KMS-11 (cell line): ENCODE results near the gene SPRY1.

Experiments
- H2AFZ ChIP-seq: fragments of 200-600 bp; sonication (generic); 2 replicates; pipeline ENCODE4 v1.6.1; 2016; ENCODE audit warnings: antibody characterized with exemption, mixed run types, low read depth
- H3K27ac ChIP-seq: fragments of 200-600 bp; sonication (generic); 2 replicates; pipeline ENCODE4 v1.6.1; 2016; ENCODE audit warnings: mild to moderate bottlenecking, mixed run types
- H3K27me3 ChIP-seq: fragments of 200-600 bp; sonication (generic); 2 replicates; pipeline ENCODE4 v1.6.1; 2017; ENCODE audit warnings: mild to moderate bottlenecking, low read depth, mixed run types, moderate library complexity; ENCODE audit not compliant: insufficient read depth
- H3K36me3 ChIP-seq: fragments of 200-600 bp; sonication (generic); 2 replicates; pipeline ENCODE4 v1.6.1; 2017; ENCODE audit warnings: mild to moderate bottlenecking, mixed run types; ENCODE audit not compliant: insufficient read depth
- H3K4me1 ChIP-seq: fragments of 200-600 bp; sonication (generic); 2 replicates; pipeline ENCODE4 v1.6.1; 2016; ENCODE audit warnings: mild to moderate bottlenecking, low read depth, mixed run types; ENCODE audit not compliant: poor library complexity, severe bottlenecking
- H3K4me2 ChIP-seq: fragments of 200-600 bp; sonication (generic); 2 replicates; pipeline ENCODE4 v1.7.0; 2016; ENCODE audit warnings: mild to moderate bottlenecking, mixed run types
- H3K4me3 ChIP-seq: fragments of 200-600 bp; sonication (generic); IDR thresholded peaks from 2 replicates; pipeline ENCODE4 v1.6.1; 2017; ENCODE audit warnings: low read depth, low read length, mixed read lengths; ENCODE audit not compliant: insufficient read depth
- H3K79me2 ChIP-seq: fragments of 200-600 bp; sonication (generic); 2 replicates; pipeline ENCODE4 v1.6.1; 2016; ENCODE audit warnings: low read depth, mixed run types; ENCODE audit not compliant: insufficient read depth
- H3K9ac ChIP-seq: fragments of 200-600 bp; sonication (generic); 2 replicates; pipeline ENCODE4 v1.6.1; 2016; ENCODE audit warnings: mild to moderate bottlenecking, mixed run types
- H4K20me1 ChIP-seq: fragments of 200-600 bp; sonication (generic); 2 replicates; pipeline ENCODE4 v1.6.1; 2016; ENCODE audit warnings: mild to moderate bottlenecking, mixed run types; ENCODE audit not compliant: insufficient read depth
- CTCF ChIP-seq: fragments of 200-600 bp; sonication (generic); conservative IDR thresholded peaks from 2 replicates; pipeline ENCODE4 v1.6.1; 2017; ENCODE audit warnings: low read depth, mild to moderate bottlenecking, antibody characterized with exemption, low read length, moderate library complexity, mixed read lengths

Gene SPRY1

GRCh38 chr4:123405267-123405865 lies 8.8 kb downstream of the SPRY1 start:
- H3K27me3 ChIP-seq: no peaks in the 10 kb centered on the region
- H2AFZ ChIP-seq: no peak overlapping the region
- H3K36me3 ChIP-seq: peaks cover 9% of the 10 kb centered on the region; the same call in 1 of the 2 replicates
- H4K20me1 ChIP-seq: no peaks in the 10 kb centered on the region
- H3K4me3 ChIP-seq: no peak overlapping the region
- H3K9ac ChIP-seq: no peak overlapping the region
- H3K27ac ChIP-seq: no peak overlapping the region
- no peak for TF ChIP-seq CTCF
- H3K79me2 ChIP-seq: peaks cover 44% of the 10 kb centered on the region
- H3K4me2 ChIP-seq: no peak overlapping the region
- peaks cover 57% of the 10 kb centered on the region for H3K4me1 ChIP-seq

DNA sequence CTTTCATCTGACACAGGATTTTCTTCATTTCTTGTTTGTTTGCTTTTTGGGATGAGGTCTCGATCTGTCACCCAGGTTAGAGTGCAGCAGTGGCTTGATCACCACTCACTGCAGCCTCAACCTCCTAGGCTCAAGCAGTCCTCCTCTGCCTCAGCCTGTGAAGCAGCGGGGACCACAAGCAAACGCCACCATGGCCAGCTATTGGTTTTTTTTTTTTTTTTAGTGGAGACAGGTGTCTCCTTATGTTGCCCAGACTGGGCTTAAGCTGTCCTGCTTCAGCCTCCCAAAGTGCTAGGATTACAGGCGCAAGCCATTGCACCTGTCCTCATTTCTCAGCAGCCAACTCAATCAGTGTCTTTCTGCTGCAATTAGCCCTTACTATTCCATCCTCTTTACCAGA lies 10.3 kb downstream of the SPRY1 start:
- H3K4me3 ChIP-seq: no peak overlapping the region
- H3K4me2 ChIP-seq: no peak overlapping the region
- TF ChIP-seq CTCF: no peak
- no peaks in the 10 kb centered on the region for H4K20me1 ChIP-seq
- peaks cover 58% of the 10 kb centered on the region for H3K4me1 ChIP-seq
- H3K36me3 ChIP-seq: peaks cover 5% of the 10 kb centered on the region; the same call in 1 of the 2 replicates
- no peaks in the 10 kb centered on the region for H3K27me3 ChIP-seq
- H2AFZ ChIP-seq: no peak overlapping the region
- peaks cover 29% of the 10 kb centered on the region; the same call in 1 of the 2 replicates for H3K79me2 ChIP-seq
- no peak overlapping the region for H3K9ac ChIP-seq
- no peak overlapping the region for H3K27ac ChIP-seq

DNA sequence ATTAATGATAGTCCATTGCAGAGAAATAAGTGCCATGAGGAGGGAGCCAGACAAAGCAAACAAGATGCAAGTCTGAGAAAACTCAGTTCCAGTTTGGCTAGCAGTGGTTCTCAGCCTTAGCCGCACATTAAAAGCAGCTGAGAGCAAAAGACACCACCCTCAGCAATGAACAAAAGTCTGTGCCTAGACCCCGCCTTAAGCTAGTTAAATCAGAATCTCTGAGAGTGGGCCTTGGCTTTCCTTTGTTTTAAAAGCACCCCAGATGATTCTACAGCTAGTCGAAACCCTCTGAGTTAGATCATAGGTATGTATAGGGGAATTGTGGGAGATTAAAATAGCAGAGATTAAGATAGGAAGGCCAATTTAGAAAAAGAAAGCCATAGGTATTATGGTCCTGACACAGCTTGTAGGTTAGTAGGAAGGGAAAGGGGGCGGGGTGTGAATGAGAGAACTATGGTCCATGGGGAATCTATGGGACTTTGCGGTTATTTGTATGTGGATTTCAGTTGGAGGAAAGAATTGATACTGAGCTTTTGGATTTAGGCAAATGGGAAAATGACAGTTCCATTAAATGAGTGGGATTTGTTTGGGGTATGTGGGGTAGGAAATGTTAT lies 12.0 kb downstream of the SPRY1 start:
- Histone ChIP-seq H3K27me3 (no peaks in the 10 kb centered on the region), H3K4me2 (peak overlapping the region; percentile 54; the same call in 1 of the 2 replicates), H3K4me1 (peaks cover 71% of the 10 kb centered on the region), H4K20me1 (no peaks in the 10 kb centered on the region), H3K9ac (no peak overlapping the region), H3K27ac (no peak overlapping the region), H3K36me3 (0 out of 2 replicates have a peak, but pooled peaks cover 5% of the 10 kb centered on the region), H2AFZ (no peak overlapping the region), H3K4me3 (no peak overlapping the region), H3K79me2 (peaks cover 14% of the 10 kb centered on the region; the same call in 1 of the 2 replicates)
- TF ChIP-seq CTCF: no peak

GRCh38 chr4:123409334-123409733 lies 12.7 kb downstream of the SPRY1 start:
- Histone ChIP-seq H3K27me3 (no peaks in the 10 kb centered on the region), H3K4me2 (peak overlapping the region; percentile 54), H3K36me3 (0 out of 2 replicates have a peak, but pooled peaks cover 5% of the 10 kb centered on the region), H3K4me1 (peaks cover 78% of the 10 kb centered on the region), H2AFZ (no peak overlapping the region), H3K9ac (no peak overlapping the region), H3K79me2 (peaks cover 13% of the 10 kb centered on the region; the same call in 1 of the 2 replicates), H3K4me3 (no peak overlapping the region), H3K27ac (peak overlapping the region; percentile 14; the same call in 1 of the 2 replicates), H4K20me1 (no peaks in the 10 kb centered on the region)
- TF ChIP-seq CTCF: no peak
